ENCODE results near the gene CEP70.
"Not testable (repeated sequence)": the region's sequence is repeated elsewhere in the genome, so short reads cannot be mapped to it uniquely, and the experiment has no call there.

CEP70 gene

DNA sequence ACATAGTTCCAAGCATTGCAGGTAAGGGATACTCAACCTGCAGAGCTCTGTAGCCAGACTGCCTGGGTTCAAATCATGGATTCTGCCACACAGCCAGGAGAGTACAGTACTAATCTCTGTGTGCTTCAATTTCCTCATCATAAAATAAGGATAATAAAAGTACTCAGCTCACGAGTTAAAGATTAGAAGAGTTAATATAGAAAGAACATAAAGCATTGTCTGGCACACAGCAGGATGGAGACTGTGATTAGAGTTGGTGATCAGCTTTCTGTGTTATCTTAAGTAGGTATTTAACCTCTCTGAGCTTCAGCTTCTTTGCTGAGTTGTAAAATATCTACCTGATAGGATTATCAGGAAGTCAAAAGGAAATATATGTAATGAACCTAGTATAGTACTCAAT lies 2.7 kb downstream of the CEP70 start:
- no peak for DNase-seq (ENCODE audit: low read depth in 2 of 2)

DNA sequence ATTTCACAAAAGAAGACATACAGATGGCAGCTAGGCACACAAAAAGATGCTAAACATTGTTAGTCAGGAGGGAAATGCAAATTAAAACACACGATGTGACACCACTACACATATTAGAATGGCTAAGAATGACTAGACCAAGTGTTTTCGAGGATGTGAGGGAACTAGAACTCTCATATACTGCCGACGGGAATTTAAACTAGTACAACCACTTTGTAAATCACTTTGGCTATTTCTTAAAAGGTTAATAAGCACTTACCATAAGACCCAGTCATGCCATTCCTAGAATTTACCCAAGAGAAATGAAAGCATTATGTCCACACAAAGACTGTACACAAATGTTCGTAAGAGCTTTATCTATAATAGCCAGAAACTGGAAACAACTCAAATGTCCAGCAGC lies 5.6 kb downstream of the CEP70 start:
- no peak for DNase-seq (ENCODE audit: low read depth in 2 of 2)

DNA sequence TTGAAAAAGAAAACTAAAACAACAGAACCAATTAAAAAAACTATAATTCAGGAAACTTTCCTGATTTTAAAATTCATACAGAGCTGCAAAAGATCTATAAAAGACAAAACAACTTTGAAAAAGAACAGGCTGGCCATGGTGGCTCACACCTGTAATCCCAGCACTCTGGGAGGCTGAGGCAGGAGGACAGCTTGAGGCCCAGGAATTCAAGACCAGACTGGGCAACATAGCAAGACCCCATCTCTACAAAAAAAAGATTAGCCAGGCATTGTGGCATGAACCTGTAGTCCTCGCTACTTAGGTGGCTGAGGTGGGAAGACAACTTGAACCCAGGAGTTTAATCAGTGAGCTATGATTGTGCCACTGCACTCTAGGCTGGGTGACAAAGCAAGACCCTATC lies 6.7 kb downstream of the CEP70 start:
- DNase-seq (ENCODE audit: low read depth in 2 of 2) = no peak

DNA sequence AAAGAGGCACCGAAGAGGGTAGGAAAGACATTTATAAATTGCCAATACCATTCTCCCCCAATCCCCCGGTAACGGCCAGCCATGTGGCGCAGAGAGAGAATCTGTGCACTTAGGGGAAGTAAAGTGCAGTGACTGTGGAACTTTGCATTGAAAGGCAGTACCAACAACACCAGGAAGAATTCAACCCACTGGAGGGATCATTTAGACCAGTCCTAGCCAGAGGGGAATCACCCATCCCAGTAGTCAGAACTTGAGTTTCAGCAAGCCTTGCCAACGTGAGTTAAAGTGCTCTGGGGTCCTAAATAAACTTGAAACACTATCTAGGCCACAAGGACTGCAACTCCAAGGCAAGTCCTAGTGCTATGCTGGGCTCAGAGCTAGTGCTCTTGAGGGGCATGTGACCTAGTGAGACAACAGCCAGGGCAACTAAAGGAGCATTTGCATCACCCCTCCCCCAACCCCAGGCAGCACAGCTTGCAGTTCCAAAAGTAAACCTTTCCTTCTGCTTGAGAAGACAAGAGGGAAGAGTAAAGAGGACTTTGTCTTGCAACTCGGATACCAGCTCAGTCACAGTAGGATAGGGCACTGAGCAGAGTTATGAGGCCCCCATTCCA lies 15.0 kb downstream of the CEP70 start:
- no peak for DNase-seq (ENCODE audit: low read depth in 2 of 2)

DNA sequence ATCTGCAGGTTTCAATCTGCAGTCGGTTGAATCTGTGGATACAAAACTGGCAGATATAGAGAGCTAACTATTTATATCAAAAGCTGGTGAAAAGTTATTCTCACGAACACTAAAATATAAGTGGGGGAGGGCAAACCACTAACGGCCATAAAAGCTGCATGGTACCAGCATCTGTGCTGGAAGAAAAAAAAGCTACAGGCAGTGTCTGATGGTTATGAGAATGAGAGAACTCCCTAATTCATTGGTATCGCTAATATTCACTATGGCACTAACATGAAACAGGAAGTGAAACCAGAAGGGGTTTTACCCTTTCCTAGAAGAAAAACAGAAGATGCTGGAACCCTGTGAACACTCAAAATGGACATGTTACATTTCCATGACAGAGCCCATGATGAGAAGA lies 15.9 kb downstream of the CEP70 start:
- DNase-seq (ENCODE audit: low read depth in 2 of 2) = no peak

DNA sequence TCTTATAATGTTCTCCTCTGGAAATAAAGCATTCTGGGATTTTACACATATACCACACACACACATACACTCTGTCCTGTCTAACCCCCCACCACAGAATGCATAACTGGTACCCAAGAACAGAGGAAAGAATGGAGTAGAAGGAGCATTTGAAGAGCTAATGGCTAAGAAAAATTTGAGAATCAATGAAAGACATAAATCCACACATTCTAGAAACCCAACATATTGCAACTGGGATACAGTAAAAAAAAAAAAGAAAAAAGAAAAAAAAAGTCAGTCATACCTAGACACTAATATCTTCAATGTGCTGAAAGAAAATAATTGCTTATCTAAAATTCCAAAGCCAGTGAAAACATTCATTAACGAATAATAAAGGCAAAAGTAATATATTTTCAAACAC lies 20.9 kb downstream of the CEP70 start:
- DNase-seq (ENCODE audit: low read depth in 2 of 2) = no peak

DNA sequence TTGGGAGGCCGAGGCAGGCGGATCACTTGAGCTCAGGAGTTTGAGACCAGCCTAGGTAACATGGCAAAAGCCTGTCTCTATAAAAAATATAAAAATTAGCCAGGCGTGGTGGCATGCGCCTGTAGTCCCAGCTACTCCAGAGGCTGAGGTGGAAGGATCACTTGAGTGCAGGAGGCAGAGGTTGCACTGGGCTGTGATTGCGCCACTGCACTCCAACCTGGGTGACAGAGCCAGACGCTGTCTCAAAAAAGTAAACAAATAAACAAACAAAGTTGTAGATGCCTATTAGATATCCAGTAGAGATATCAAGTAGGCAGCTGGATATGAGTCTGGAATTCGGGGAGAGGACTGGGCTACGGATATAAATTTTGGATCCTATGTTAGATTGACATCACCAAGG lies 24.4 kb downstream of the CEP70 start:
- not testable (repeated sequence) for DNase-seq (ENCODE audit: low read depth in 2 of 2)

DNA sequence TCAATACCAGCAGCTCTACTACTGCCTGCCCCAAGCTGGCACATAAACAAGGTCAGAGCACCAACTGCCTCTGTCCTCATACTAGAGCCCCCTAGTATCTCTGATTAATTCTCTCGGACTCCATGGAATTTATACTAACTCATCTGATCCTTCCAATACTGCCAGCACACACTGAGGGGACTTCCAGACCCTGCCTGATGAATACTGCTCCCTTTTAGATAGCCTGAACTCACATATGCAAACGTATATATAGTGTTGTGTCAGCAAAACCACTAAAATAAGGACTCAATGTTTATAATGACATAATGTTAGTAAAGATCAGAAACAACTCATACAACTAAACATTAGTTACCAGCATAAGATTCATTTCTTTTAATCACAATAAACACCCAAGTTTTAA lies 25.0 kb downstream of the CEP70 start:
- no peak for DNase-seq (ENCODE audit: low read depth in 2 of 2)

DNA sequence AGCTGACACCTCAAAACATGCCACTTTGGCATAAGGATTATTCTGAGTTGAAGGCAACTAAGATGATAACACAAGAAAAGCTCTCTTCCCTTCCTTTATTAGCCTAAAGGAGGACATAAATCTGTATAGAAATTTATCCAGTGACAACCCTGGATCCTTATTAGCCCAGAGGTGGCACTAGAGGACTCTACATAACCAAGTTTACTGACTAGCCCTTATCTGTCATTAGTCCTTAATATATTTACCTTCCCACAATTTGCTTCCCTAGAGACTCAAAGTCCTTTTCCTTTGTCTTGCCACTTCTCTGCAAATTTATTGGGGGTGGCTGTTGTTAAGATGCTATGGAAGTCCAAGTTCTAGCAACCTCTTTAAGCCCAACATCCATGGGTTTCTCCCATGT lies 26.7 kb downstream of the CEP70 start:
- no peak for DNase-seq (ENCODE audit: low read depth in 2 of 2)

DNA sequence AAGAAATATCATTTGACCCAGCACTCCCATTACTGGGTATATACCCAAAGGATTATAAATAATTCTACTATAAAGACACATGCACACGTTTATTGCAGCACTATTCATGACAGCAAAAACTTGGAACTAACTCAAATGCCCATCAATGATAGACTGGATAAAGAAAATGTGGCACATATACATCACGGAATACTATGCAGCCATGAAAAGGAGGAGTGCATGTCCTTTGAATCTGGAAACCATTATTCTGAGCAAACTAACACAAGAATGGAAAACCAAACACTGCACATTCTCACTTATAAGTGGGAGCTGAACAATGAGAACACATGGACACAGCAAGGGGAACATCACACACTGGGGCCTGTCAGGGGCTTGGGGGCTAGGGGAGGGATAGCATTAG lies 27.8 kb downstream of the CEP70 start:
- DNase-seq (ENCODE audit: low read depth in 2 of 2) = not testable (repeated sequence)

DNA sequence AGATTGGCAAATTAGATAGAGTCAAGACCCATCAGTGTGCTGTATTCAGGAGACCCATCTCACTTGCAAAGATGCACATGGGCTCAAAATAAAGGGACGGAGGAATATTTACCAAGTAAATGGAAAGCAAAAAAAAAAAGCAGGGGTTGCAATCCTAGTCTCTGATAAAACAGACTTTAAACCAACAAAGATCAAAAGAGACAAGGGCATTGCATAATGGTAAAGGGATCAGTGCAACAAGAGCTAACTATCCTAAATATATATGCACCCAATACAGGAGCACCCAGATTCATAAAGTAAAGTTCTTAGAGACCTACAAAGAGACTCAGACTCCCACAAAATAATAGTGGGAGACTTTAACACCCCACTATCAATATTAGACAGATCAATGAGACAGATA lies 31.2 kb downstream of the CEP70 start:
- DNase-seq (ENCODE audit: low read depth in 2 of 2) = not testable (repeated sequence)

DNA sequence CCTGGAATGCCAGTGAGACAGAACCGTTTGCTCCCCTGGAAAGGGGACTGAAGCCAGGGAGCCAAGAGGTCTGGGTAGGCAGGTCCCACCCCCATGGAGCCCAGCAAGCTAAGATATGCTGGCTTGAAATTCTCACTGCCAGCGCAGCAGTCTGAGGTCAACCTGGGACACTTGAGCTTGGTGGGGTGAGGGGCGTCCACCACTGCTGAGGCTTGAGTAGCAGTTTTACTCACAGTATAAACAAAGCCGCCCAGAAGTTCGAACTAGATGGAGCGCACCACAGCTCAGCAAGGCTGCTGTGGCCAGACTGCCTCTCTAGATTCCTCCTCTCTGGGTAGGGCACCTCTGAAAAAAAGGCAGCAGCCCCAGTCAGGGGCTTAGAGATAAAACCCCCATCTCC lies 33.6 kb downstream of the CEP70 start:
- no peak for DNase-seq (ENCODE audit: low read depth in 2 of 2)

DNA sequence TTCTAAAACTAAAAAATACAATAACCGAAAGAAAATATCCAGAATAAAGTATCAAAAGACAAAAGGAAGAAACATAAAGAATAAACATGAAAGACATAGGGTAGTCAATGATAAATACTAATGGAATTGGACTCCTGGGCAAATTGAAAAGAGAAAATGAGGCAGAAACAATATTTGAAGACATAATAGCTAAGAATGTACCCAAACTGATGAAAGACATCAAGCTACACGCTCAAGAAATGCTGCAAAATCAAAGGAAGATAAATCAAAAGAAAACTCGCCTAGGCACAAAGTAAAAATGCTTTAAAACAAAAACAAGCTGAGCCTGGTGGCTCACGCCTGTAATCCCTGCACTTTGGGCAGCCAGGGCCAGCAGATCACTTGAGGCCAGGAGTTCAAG lies 34.9 kb downstream of the CEP70 start:
- no peak for DNase-seq (ENCODE audit: low read depth in 2 of 2)

DNA sequence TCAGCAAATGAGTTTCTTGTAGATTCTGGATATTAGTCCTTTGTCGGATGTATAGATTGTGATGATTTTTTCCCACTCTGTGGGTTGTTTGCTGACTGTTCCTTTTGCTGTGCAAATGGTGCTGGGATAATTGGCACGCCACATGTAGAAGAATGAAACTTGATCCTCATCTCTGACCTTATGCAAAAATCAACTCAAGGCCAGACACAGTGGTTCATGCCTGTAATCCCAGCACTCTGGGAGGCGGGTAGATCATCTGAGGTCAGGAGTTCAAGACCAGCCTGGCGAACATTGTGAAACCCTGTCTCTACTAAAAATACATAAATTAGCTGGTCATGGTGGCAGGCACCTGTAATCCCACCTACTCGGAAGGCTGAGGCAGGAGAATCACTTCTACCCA lies 39.3 kb downstream of the CEP70 start:
- not testable (repeated sequence) for DNase-seq (ENCODE audit: low read depth in 2 of 2)

DNA sequence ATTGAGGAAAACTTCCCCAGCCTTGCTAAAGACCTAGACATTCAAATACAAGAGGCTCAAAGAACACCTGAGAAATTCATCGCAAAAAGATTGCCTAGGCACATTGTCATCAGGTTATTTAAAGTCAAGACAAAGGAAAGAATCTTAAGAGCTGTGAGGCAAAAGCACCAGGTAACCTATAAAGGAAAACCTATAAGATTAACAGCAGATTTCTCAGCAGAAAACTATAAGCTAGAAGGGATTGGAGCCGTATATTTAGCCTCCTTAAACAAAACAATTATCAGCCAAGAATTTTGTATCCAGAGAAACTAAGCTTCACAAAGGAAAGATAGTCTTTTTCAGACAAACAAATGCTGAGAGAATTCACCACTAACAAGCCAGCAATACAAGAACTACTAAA lies 43.1 kb downstream of the CEP70 start:
- DNase-seq (ENCODE audit: low read depth in 2 of 2) = not testable (repeated sequence)

DNA sequence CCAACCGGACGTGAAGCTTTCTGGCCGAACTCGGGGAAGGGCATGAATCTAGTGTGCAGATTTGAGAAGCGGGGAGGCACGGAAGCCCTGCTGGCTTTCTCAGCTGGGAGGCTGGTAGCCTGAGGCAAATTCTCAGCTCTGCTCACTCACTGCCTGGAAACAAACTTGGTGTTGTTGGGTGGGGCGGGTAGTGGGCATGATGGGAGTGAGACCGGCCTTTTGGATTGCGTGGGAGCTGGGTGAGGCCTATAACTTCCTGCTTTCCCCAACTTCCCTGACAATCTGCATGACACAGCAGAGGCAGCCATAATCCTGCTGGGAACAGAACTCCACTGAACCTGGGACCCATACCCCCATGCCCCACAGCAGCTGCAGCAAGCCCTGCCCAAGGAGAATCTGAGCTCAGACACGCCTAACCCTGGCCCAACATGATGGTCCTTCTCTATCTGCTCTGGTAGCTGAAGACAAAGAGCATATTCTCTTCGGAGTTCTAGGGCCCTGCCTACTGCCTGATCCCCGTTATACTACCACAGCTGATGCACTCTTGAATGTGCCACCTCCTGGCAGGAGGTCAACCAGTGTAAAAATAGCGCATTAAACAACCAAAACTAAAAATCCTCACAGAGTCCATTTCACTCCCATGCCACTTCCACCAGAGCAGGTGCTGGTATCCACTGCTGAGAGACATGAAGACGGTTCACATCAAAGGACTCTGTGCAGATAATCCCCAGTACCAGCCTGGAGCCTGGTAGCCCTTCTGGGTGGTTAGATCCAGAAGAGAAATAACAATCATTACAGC lies 44.7 kb downstream of the CEP70 start:
- DNase-seq (ENCODE audit: low read depth in 2 of 2) = no peak

DNA sequence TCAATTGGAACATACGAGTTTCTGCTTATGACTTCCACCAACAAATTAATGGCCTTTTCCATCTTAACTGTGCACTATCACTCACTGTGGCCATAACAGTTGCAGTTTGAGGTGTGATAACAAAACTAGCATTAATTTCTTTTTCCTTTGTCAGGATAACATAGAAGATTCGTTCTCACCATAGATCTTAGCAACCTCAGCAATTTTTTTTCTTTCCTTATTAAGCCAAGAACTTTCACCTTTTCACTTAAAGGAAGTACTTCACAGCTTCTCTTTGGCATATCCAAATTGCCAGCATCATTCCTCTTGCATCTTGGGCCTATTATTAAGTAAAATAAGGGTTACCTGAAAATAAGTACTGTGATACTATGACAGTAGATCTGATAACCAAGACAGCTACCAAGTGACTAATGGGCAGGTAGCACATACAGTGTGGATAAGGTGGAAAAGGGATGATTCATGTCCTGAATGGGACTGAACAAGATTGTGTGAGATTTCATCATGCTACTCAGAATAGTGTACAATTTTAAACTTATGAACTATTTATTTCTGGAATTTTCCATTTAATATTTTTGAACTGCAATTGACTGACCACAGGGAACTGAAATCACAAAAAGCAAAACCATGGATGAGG lies 46.6 kb downstream of the CEP70 start:
- no peak for DNase-seq (ENCODE audit: low read depth in 2 of 2)

DNA sequence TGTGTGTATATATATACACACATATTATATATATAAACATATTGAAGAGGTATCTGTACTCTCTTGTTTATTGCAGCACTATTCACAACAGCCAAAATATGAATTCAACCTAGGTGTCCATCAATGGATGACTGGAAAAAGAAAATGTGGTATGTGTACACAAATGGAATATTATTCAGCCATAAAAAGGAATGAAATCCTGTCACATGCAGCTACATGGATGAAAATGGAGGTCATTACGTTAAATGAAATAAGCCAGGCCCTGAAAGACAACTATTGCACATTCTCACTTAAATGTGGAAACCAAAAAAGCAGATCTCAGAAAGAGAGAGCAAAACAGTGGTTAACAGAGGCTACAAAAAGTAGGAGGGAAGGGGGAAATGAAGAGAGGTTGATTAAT lies 49.5 kb downstream of the CEP70 start:
- no peak for DNase-seq (ENCODE audit: low read depth in 2 of 2)

DNA sequence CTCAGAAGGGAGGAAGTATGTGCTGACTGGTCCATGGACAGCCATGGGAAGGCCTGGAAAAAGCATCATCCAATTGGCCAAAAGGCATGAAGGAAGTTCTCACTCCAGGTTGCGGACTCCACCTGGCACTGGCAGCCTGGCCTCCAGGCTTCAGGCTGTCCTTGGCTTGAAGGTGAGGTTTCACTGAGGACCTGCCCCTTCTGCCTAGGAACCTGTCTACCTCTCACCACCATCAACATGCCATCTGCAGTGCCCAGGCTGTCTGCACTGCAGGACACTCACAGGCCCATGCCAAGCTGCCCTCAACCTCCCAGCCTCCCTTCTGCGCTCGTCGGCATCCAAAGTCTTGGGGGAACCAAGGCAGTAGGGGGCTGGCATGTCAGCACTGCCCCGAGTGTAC lies 51.1 kb downstream of the CEP70 start:
- DNase-seq (ENCODE audit: low read depth in 2 of 2) = no peak

DNA sequence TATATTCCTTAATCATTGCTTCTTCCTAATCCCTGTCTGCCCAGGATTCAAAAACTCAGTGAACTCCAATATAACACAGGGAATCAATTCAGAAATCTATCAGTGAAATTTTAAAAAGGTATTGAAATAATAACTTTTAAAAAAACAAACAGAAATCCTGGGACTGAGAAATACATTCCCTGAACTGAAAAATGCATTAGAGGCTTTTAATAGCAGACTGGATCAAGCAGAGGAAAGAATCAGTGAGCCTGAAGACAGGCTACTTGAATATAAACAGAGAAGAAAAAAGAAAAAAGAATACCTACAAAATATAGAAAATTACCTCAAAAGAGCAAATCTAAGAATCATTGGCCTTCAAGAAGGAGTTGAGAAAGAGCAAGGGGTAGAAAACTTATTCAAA lies 54.7 kb downstream of the CEP70 start:
- no peak for DNase-seq (ENCODE audit: low read depth in 2 of 2)

DNA sequence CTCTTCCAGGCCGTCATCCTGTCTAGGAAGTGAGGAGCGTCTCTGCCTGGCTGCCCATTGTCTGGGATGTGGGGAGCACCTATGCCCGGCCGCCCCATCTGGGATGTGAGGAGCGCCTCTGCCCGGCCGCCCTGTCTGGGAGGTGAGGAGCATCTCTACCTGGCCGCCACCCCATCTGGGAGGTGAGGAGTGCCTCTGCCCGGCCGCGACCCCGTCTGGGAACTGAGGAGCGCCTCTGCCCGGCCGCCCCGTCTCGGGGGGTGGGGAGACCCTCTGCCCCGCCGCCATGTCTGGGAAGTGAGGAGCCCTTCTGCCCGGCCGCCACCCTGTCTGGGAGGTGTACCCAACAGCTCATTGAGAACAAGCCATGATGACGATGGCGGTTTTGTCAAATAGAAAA lies 72.6 kb downstream of the CEP70 start:
- not testable (repeated sequence) for DNase-seq (ENCODE audit: low read depth in 2 of 2)

DNA sequence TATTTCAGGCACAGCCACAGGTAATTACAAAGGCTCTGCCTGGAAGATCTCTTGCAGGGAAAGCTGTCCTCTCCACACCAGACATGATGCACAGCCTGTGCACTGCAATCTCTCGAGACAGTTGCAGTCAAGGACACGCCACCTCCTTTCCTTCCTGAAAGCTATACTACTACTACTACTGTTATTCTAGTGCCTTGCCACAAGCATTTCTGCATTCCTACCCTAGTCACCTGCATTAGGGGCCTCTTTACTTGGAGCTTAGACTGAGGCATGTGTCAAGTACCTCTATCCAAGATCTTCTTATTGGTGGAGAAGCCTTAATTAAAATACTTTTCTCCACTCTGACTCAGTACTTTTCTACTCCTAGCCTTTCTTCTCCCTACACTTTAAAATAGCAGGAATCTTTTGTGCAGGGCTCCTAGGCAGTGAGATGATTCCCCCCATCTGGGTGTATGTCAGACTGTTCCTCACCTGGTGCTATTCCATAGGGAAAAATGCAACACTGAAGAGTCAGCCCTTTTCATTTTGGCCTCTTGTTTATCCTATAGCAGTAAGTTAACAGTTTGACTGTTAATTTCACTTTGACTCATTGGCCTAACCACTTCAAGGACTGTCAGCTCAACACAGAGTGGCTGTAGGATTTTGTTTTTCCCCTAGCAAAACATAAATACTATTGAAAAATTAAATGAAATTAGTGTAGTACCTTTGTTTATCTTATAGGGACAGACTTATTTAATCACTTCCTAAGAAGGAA lies 80.8 kb downstream of the CEP70 start:
- DNase-seq (ENCODE audit: low read depth in 2 of 2) = no peak

DNA sequence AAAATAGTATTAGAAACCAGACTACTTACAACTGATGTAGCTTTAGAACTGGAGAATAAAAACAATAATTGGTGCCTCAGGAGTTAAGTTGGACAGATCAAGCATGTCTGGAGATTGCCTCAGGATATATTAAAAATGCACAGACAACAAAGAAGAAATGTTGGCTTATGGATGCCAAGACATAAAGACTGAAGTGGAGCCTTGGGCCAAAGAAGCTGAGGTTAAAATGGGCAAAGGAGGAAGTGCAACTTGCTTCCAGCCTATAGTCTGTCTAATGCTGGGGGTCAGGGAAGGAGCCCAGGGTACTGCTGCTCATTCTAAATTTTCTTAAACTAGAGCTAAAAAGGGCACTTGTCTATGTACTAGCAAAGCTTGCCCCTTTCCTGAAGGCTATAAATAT lies 82.1 kb downstream of the CEP70 start:
- no peak for DNase-seq (ENCODE audit: low read depth in 2 of 2)

Measured in stimulated activated CD4-positive, alpha-beta T cell treated with anti-CD3 and anti-CD28 coated beads, Interleukin-1b, Interleukin-23, amount 100 ng/mL, for 4 hours (primary cell).